IMR-90 (cell line): ENCODE measurements around the gene C9orf78. TPM values are rescaled to one million over a fixed set of nuclear protein-coding genes. Genes with fewer than 3 reads are reported as not detected.

Experiments used
- ATAC-seq: fragments of 200-7000 bp; cut with Tn5 transposase; 2 replicates; pipeline ENCODE4 v1.9.1; 2020; ENCODE audit warnings: low read depth, mild to moderate bottlenecking, moderate library complexity
- BruUV-seq: library from RNA; stranded (reverse); fragments of 400-500 nt; replicated peaks from 2 replicates; lab custom pipeline; 2021; lab: Mats Ljungman, UMichigan
- CTCF ChIA-PET: fragments of 300-600 bp; formaldehyde crosslinking; extraction: SDS; loops from one replicate; lab custom pipeline; 2021; ENCODE audit warnings: antibody characterized with exemption; lab: Yijun Ruan, JAX
- POLR2A ChIA-PET: fragments of 300-600 bp; sonication (Branson Sonifier 250); formaldehyde crosslinking; loops from one replicate; lab custom pipeline; 2022; ENCODE audit warnings: antibody characterized with exemption; ENCODE audit not compliant: unreplicated experiment; lab: Charles Lee
- DNase-seq: peaks from one replicate; pipeline ENCODE4 v3.0.0; 2013
- H2AFZ ChIP-seq: replicated peaks from 2 replicates; pipeline ENCODE3; 2013; ENCODE audit warnings: low read length, mild to moderate bottlenecking; ENCODE audit not compliant: poor library complexity
- H2AK5ac ChIP-seq: 2 replicates; pipeline ENCODE4 v1.6.1; 2013; ENCODE audit warnings: low read depth, low read length, inconsistent platforms
- H2AK9ac ChIP-seq: replicated peaks from 2 replicates; pipeline ENCODE3; 2013; ENCODE audit warnings: mild to moderate bottlenecking, low read depth, low read length, moderate library complexity; ENCODE audit not compliant: poor library complexity
- H2BK120ac ChIP-seq: 2 replicates; pipeline ENCODE4 v1.6.1; 2013; ENCODE audit warnings: low read depth, low read length, inconsistent platforms
- H2BK15ac ChIP-seq: 3 replicates; pipeline ENCODE4 v1.6.1; 2013; ENCODE audit warnings: low read depth, low read length, inconsistent platforms
- H2BK20ac ChIP-seq: 2 replicates; pipeline ENCODE4 v1.6.1; 2013; ENCODE audit warnings: low read depth, mild to moderate bottlenecking, inconsistent platforms, low read length, moderate library complexity
- H2BK5ac ChIP-seq: 2 replicates; pipeline ENCODE4 v1.6.1; 2013; ENCODE audit warnings: mild to moderate bottlenecking, low read depth, low read length, inconsistent platforms; ENCODE audit not compliant: poor library complexity, severe bottlenecking
- H3K14ac ChIP-seq: replicated peaks from 2 replicates; pipeline ENCODE4 v1.6.1; 2013; ENCODE audit warnings: low read depth, low read length, inconsistent platforms
- H3K18ac ChIP-seq: 2 replicates; pipeline ENCODE4 v1.6.1; 2013; ENCODE audit warnings: low read depth, low read length, control low read depth
- H3K23ac ChIP-seq: 2 replicates; pipeline ENCODE4 v1.6.1; 2013; ENCODE audit warnings: low read depth, low read length, inconsistent platforms
- H3K27ac ChIP-seq: 2 replicates; pipeline ENCODE4 v1.5.1; 2013; ENCODE audit warnings: mild to moderate bottlenecking, control low read depth, low read length; ENCODE audit not compliant: insufficient read depth
- H3K27me3 ChIP-seq: 2 replicates; pipeline ENCODE4 v1.6.1; 2013; ENCODE audit warnings: low read length; ENCODE audit not compliant: control insufficient read depth, insufficient read depth
- H3K36me3 ChIP-seq: 2 replicates; pipeline ENCODE4 v1.6.1; 2013; ENCODE audit warnings: low read length, mixed read lengths; ENCODE audit not compliant: control insufficient read depth, insufficient read depth
- H3K4ac ChIP-seq: 2 replicates; pipeline ENCODE4 v1.6.1; 2013; ENCODE audit warnings: low read depth, low read length, inconsistent platforms
- H3K4me1 ChIP-seq: 2 replicates; pipeline ENCODE4 v1.6.1; 2013; ENCODE audit warnings: low read length, mixed read lengths; ENCODE audit not compliant: control insufficient read depth, insufficient read depth
- H3K4me2 ChIP-seq: 2 replicates; pipeline ENCODE4 v1.6.1; 2013; ENCODE audit warnings: low read depth, mild to moderate bottlenecking, control low read depth, low read length, moderate library complexity
- H3K4me3 ChIP-seq: 2 replicates; pipeline ENCODE4 v1.5.1; 2013; ENCODE audit warnings: low read depth, mild to moderate bottlenecking, control low read depth, low read length, moderate library complexity; ENCODE audit not compliant: insufficient read depth
- H3K56ac ChIP-seq: 2 replicates; pipeline ENCODE4 v1.6.1; 2013; ENCODE audit warnings: low read length, inconsistent platforms; ENCODE audit not compliant: insufficient read depth; ENCODE audit errors: extremely low read depth
- H3K79me1 ChIP-seq, 2 experiments: 2 replicates each; pipeline ENCODE4 v1.6.1; 2013; ENCODE audit warnings: low read length in 2 of 2, inconsistent platforms in 1 of 2, low read depth in 1 of 2
- H3K9ac ChIP-seq: 2 replicates; pipeline ENCODE4 v1.6.1; 2013; ENCODE audit warnings: low read depth, low read length, control low read depth
- H3K9me1 ChIP-seq: 2 replicates; pipeline ENCODE4 v1.6.1; 2013; ENCODE audit warnings: low read length, inconsistent platforms; ENCODE audit not compliant: insufficient read depth
- H3K9me3 ChIP-seq: 2 replicates; pipeline ENCODE4 v1.6.1; 2013; ENCODE audit warnings: low read length; ENCODE audit not compliant: control insufficient read depth, insufficient read depth
- H4K20me1 ChIP-seq: 2 replicates; pipeline ENCODE4 v1.6.1; 2013; ENCODE audit warnings: low read length, inconsistent platforms; ENCODE audit not compliant: insufficient read depth
- H4K5ac ChIP-seq: 2 replicates; pipeline ENCODE4 v1.6.1; 2013; ENCODE audit warnings: mild to moderate bottlenecking, low read depth, low read length, control low read depth
- H4K8ac ChIP-seq, 2 experiments: 2 replicates each; pipeline ENCODE4 v1.6.1; 2013; ENCODE audit warnings: low read depth in 2 of 2, low read length in 2 of 2, control low read depth in 1 of 2, inconsistent platforms in 1 of 2
- H4K91ac ChIP-seq: 2 replicates; pipeline ENCODE4 v1.6.1; 2013; ENCODE audit warnings: low read depth, low read length, inconsistent platforms; ENCODE audit not compliant: insufficient read depth
- FOS ChIP-seq: fragments of 150-350 bp; IDR thresholded peaks from 2 replicates; pipeline ENCODE4 v1.6.1; 2016; ENCODE audit warnings: low read depth, low read length
- NFE2L2 ChIP-seq: fragments of 150-350 bp; IDR thresholded peaks from 2 replicates; pipeline ENCODE4 v1.6.1; 2016; ENCODE audit warnings: low read depth, mild to moderate bottlenecking, low read length
- WGBS, 2 experiments: methylation state at CpG; one replicate each; pipeline versions ENCODE4 v1.1.5 to v1.1.7; 2013; ENCODE audit warnings: missing lambda C conversion rate in 2 of 2; ENCODE audit not compliant: insufficient read length in 1 of 2; ENCODE audit errors: extremely low coverage in 2 of 2; 5-methylcytosine and 5-hydroxymethylcytosine counted together
- dilution Hi-C: fragments of 300-500 bp; cut with HindIII; formaldehyde crosslinking; loops from one replicate; pipeline ENCODE4 v1.14.3; 2018; ENCODE audit warnings: low sequenced_read_pairs; ENCODE audit not compliant: unreplicated experiment
- in situ Hi-C: fragments of 300-500 bp; cut with MboI; formaldehyde crosslinking; loops from 3 replicates; pipeline ENCODE4 v1.14.3; 2019; ENCODE audit warnings: low sequenced_read_pairs, inconsistent platforms, mixed read lengths
- intact Hi-C: fragments of 100-400 bp; cut with micrococcal nuclease; formaldehyde crosslinking; loops from 2 replicates; pipeline ENCODE4 v1.10.0; 2022
- polyA plus RNA-seq, 3 experiments: library from polyadenylated mRNA; depleted of rRNA; stranded (reverse); fragments of >200 nt; gene quantifications; 2 replicates each; pipeline ENCODE4 v1.2.3, GENCODE V29; 2012; ENCODE audit warnings: low replicate concordance in 1 of 3
- total RNA-seq: library from RNA; depleted of rRNA; stranded (reverse); fragments of >200 nt; gene quantifications from 2 replicates; pipeline ENCODE4 v1.2.3, GENCODE V29; 2012

C9orf78 gene
- total and polyA plus RNA-seq, 2 of the 4 experiments (the other 2 are of a cell fraction), result 29.8 to 46.0 TPM

DNA sequence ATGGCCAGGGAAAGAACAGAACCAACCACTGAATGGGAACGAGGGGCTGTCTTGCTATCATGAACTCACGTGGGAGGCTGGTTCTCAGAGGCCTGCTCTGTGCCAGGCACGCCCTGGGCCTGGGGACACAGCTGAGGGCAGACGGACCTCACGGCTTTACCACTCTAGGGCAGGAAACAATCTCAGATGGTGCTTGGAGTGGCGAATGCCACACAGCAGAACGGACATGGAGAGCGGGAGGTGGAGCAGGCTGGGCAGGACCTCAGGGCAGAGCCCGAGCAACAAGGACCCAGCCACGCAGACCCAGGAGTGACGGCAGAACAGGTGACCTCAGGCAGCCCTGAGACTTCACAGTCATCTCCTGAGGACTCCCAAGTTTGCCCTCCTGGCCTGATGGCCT, 19.8 kb downstream of the C9orf78 start:
- Histone ChIP-seq H2BK120ac (no peak overlapping the region), H3K36me3 (peaks cover 52% of the 10 kb centered on the region), H3K18ac (no peak overlapping the region), H2AK9ac (no peak overlapping the region), H2BK15ac (no peak overlapping the region), H3K4me3 (no peak overlapping the region), H2BK5ac (no peak overlapping the region), H3K23ac (no peak overlapping the region), H3K79me1 (peaks cover 5 to 37% of the 10 kb centered on the region in 2 experiments), H2BK20ac (no peak overlapping the region), H4K5ac (no peak overlapping the region), H3K14ac (no peak overlapping the region), H3K4me2 (no peak overlapping the region), H3K9me3 (no peaks in the 10 kb centered on the region), H3K27ac (no peak overlapping the region), H2AK5ac (no peak overlapping the region), H3K4me1 (no peaks in the 10 kb centered on the region), H3K4ac (no peak overlapping the region), H2AFZ (no peak overlapping the region), H4K8ac (no peak overlapping the region), H3K9ac (no peak overlapping the region), H4K20me1 (peaks cover 6% of the 10 kb centered on the region; the same call in 1 of the 2 replicates), H3K9me1 (no peaks in the 10 kb centered on the region; the same call in 1 of the 2 replicates), H3K27me3 (no peaks in the 10 kb centered on the region), H4K91ac (no peak overlapping the region), H3K56ac (no peak overlapping the region)
- in situ Hi-C loops (no loop called here), intact Hi-C loops (no loop called here), dilution Hi-C loops (no loop called here)
- no TSS peak for BruUV-seq
- no peak for ATAC-seq
- 93% methylated on average over 9 of the region's 11 CpGs; no CpG with 5 or more reads in 1 of the 2 experiments for WGBS, 2 experiments
- no peak for DNase-seq
- TF ChIP-seq NFE2L2, result no peak
- TF ChIP-seq FOS, result no peak
- POLR2A ChIA-PET, result no interaction called here
- CTCF ChIA-PET, result no interaction called here
